HFF-Myc (cell line): ENCODE results near the gene POLA1.

Experiments used
- DNase-seq: peaks from one replicate; pipeline ENCODE4 v3.0.0-alpha.2; 2011; ENCODE audit warnings: low read depth; ENCODE audit errors: extremely low read depth
- H3K4me3 ChIP-seq: replicated peaks from 2 replicates; pipeline ENCODE4 v1.5.1; 2011; ENCODE audit warnings: low read depth, mild to moderate bottlenecking, control low read depth, low read length
- TF ChIP-seq, protein P1 (sequence below): IDR thresholded peaks from 2 replicates; pipeline ENCODE4 v1.5.1; 2012; ENCODE audit warnings: mild to moderate bottlenecking, low read depth, low read length, control low read depth; ENCODE audit errors: missing control alignments

Gene POLA1

DNA sequence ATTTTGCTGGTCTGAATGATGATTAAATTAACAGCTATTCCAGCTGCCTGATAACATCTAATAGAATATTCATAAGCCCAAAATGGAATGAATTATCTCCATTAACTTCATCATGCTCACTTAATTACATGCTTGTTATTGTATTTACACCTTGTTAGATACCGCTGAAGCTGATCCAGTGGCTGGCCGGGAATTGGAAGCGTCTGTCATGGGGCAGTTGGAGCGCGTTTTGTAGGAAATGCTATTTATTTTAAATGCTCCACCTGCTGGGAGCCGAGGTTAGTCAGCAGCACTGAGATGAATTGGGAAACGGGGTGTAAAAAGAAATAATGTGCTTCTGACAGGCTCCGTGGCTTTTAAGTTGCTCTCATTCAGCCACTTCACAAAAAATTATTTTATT lies 296.8 kb downstream of the POLA1 start:
- TF ChIP-seq, protein P1, sequence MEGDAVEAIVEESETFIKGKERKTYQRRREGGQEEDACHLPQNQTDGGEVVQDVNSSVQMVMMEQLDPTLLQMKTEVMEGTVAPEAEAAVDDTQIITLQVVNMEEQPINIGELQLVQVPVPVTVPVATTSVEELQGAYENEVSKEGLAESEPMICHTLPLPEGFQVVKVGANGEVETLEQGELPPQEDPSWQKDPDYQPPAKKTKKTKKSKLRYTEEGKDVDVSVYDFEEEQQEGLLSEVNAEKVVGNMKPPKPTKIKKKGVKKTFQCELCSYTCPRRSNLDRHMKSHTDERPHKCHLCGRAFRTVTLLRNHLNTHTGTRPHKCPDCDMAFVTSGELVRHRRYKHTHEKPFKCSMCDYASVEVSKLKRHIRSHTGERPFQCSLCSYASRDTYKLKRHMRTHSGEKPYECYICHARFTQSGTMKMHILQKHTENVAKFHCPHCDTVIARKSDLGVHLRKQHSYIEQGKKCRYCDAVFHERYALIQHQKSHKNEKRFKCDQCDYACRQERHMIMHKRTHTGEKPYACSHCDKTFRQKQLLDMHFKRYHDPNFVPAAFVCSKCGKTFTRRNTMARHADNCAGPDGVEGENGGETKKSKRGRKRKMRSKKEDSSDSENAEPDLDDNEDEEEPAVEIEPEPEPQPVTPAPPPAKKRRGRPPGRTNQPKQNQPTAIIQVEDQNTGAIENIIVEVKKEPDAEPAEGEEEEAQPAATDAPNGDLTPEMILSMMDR, result no peak
- no peak overlapping the region for H3K4me3 ChIP-seq
- no peak for DNase-seq

DNA sequence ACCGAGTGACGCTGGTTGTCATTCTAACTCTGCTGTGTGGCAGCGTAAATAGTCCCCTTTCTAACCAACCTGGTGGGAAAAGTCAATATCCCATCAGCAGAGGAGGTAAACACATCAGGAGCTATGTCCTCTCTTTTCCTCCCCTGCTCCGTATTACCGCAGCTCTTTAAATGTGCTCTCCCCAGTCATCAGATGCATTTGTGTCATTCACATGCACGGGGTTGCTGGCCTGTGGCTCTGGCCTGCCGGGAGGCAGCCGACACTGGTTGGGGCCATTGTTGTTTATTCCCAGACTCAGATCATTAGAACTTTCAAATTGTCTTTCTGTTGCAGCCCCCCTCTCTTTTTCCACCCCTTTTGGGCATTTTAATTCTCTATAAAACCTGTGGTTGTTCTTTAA lies 300.2 kb downstream of the POLA1 start:
- TF ChIP-seq, protein P1, result no peak
- no peak overlapping the region for H3K4me3 ChIP-seq
- no peak for DNase-seq

DNA sequence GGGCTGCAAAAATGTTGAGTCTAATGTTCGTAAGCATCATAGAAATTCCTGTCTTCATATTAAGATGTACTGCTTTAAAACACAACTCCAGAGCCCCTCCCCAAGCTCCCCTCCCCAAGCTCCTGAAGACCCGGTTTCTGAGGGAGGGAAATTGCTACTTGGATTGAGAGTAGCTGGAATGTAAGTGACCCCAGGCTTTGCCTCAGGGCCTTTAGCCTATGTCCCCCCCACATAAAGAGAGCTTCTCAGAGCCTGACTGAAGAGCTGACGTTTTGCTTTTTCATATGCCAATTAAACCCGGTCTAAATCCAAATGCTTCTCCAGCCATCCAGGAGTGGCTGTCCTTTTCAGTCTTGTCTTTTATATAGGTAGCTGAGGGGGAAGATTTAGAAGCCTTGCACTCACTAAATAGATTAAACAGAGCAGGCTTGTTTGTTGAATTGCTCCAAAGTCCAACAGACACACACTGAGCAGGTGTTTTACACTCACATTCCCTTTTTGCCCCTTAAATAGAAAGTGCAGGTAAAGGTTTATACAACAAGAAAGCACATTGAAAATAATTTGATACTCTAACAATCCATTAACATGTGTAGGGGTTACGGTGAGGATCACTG lies 302.5 kb downstream of the POLA1 start:
- no peak for DNase-seq
- TF ChIP-seq, protein P1, result no peak
- H3K4me3 ChIP-seq, result no peak overlapping the region

DNA sequence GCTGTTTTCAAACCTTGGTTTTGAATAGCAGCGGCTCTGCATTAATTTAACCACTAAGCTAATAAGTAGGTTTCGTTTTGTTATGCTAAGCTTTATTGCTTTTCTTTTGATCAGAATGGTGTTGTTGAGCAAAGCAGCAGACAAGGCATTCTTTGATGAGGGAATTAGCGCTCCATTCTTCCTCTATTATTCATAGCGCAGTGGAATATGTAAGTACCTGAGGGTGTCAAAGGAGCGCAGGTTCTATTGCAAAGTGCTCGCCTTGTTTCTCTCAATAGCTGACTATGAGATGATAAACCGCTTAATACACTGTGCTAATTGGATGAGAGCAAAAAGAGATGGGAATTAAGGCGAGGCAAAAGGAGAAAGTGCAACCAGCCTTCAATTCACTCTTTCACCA lies 305.8 kb downstream of the POLA1 start:
- H3K4me3 ChIP-seq, result no peak overlapping the region
- TF ChIP-seq, protein P1, result no peak
- no peak for DNase-seq

DNA sequence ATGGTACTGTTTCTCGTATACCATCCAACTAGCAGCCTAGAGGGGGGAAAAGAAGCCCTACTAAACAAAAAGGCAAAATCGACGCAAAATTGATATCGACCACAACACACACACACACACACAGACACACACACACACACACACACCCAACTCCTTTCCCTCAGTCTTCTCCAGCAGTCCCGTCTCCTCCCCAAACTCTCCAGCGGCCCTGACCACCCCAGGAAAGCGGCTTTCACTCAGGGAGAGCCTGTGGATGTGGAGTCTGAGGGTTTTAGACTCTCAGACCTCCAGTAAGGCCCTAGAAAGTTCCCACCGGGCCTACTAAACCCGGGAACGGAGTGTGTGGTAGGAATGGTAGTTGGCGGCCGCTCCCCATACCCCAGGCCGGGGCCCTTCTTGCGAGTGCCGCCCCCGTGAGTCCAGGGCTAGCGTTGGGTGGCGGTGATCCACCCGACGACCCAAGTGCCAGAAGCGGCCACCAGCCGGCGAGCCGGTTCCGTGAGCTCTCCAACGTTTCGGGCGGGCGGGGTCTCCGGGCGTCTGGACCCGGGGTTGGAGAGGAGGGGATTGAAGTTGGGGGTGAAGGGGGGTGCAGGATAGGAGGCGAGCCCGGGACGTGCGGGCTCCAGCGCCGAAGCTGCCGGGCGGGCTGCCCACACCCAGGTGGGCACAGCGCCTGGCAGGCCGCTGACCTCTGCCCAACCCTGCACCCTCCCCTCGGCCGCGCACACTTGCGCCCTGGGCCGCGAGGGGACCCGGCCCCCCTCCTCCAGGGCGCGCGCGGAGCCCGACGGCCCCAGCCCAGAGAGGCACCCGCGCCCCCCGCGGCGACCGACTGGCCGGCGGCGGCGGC lies 308.3 kb downstream of the POLA1 start:
- no peak overlapping the region for H3K4me3 ChIP-seq
- DNase-seq, result no peak
- TF ChIP-seq, protein P1, result no peak

DNA sequence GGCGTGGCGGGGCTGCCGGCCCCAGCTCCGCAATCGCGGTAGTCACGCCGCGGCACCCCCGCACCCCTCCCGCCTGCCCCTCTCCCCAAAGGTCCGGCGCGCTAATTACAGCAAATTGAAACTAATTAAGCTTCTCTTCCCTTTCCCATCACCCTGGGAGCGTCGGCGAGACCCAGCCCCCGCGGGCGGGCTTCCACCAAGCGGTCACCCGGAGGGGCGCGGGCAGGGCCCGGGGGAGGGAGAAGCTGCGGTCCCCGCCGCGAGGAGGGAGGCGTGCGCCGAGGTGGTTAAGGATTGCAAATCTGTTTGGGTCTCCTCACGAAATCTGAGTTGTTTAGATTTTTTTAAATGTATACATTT lies 308.9 kb downstream of the POLA1 start:
- TF ChIP-seq, protein P1, result no peak
- no peak overlapping the region for H3K4me3 ChIP-seq
- DNase-seq, result no peak
